Breast epithelium (tissue), 4 donors: Measurements from ENCODE around the gene ATF5. TPM values are rescaled to one million over a fixed set of nuclear protein-coding genes. Genes with fewer than 3 reads are reported as not detected.

Experiments
- DNase-seq, 2 donors: peaks; one replicate each; pipeline ENCODE4 v3.0.0-alpha.2; 2019; ENCODE audit warnings: low spot score in 2 of 2
- H3K27ac ChIP-seq, 2 donors: fragments of 200-600 bp; sonication (generic) in 1 of 2; one replicate each; pipeline ENCODE4 v1.5.1; 2016 to 2019; ENCODE audit warnings: mild to moderate bottlenecking in 1 of 2
- H3K27me3 ChIP-seq, 2 donors: fragments of 200-600 bp; sonication (generic) in 1 of 2; one replicate each; pipeline versions ENCODE4 v1.5.1 to v1.6.0; 2017 to 2019; ENCODE audit warnings: control low read depth in 1 of 2, mild to moderate bottlenecking in 1 of 2
- H3K36me3 ChIP-seq: fragments of 200-600 bp; one replicate; pipeline ENCODE4 v1.5.1; 2019
- H3K4me1 ChIP-seq, 2 donors: fragments of 200-600 bp; sonication (generic); one replicate each; pipeline ENCODE4 v1.5.1; 2016 to 2019; ENCODE audit warnings: control low read depth in 1 of 2
- H3K4me3 ChIP-seq, 3 donors: fragments of 200-600 bp; sonication (generic); 1 replicate in 2 of 3; 2 replicates in 1 of 3; pipeline ENCODE4 v1.5.1; 2016 to 2019; ENCODE audit warnings: mild to moderate bottlenecking in 3 of 3, moderate library complexity in 2 of 3
- H3K9me3 ChIP-seq, 2 donors: fragments of 200-600 bp; sonication (generic) in 1 of 2; one replicate each; pipeline ENCODE4 v1.5.1; 2016 to 2019; ENCODE audit warnings: control low read depth in 1 of 2
- POLR2A ChIP-seq: fragments of 450-650 bp; IDR thresholded peaks from one replicate; pipeline ENCODE4 v1.6.1; 2016; ENCODE audit warnings: antibody characterized with exemption, mild to moderate bottlenecking, moderate library complexity
- POLR2AphosphoS5 ChIP-seq, 3 donors: sonication (generic); formaldehyde crosslinking; IDR thresholded peaks; one replicate each; pipeline ENCODE4 v1.6.1; 2017; ENCODE audit warnings: antibody characterized with exemption in 3 of 3
- intact Hi-C: fragments of 100-400 bp; cut with DNase I; formaldehyde crosslinking; loops from one replicate; pipeline ENCODE4 v1.15.1; 2023; ENCODE audit warnings: low total_unique reads
- total RNA-seq, 3 donors: library from RNA; depleted of rRNA; stranded (reverse); fragments of >200 nt; gene quantifications; one replicate each; pipeline ENCODE4 v1.1.0, GENCODE V29; 2016
- TF ChIP-seq, protein P1 (sequence below), 3 donors: fragments of 450-650 bp; IDR thresholded peaks; one replicate each; pipeline ENCODE4 v1.5.1; 2016 to 2017; ENCODE audit warnings: antibody characterized with exemption in 3 of 3, mild to moderate bottlenecking in 3 of 3, moderate library complexity in 3 of 3

The ATF5 gene
- total RNA-seq, 3 donors from 2014 or later = 5.9 to 20.0 (median 8.2) TPM

DNA sequence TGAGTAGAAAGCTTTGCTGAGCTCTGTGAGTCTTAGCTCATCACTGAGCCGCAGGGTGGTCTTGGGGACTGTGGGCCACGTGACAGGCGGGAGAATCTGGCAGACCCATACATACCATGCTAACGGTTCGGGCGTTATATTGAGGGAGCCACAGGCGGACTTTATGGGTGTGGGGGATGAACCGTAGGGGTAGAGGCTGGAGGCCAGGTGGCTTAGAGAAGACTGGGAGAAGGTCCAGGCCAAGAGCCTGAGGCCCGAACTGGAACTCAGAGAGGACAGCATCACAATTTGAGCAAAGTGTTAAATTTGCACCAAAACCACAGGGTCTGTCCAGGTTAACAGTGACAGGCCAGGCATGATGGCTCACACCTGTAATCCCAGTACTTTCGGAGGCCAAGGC lies 15.3 kb upstream of the ATF5 start:
- H3K36me3 ChIP-seq = no peaks in the 10 kb centered on the region
- H3K4me1 ChIP-seq = no peaks in the 10 kb centered on the region
- H3K27me3 ChIP-seq = no peaks in the 10 kb centered on the region
- intact Hi-C loops = no loop called here
- DNase-seq = no peak
- TF ChIP-seq, protein P1, sequence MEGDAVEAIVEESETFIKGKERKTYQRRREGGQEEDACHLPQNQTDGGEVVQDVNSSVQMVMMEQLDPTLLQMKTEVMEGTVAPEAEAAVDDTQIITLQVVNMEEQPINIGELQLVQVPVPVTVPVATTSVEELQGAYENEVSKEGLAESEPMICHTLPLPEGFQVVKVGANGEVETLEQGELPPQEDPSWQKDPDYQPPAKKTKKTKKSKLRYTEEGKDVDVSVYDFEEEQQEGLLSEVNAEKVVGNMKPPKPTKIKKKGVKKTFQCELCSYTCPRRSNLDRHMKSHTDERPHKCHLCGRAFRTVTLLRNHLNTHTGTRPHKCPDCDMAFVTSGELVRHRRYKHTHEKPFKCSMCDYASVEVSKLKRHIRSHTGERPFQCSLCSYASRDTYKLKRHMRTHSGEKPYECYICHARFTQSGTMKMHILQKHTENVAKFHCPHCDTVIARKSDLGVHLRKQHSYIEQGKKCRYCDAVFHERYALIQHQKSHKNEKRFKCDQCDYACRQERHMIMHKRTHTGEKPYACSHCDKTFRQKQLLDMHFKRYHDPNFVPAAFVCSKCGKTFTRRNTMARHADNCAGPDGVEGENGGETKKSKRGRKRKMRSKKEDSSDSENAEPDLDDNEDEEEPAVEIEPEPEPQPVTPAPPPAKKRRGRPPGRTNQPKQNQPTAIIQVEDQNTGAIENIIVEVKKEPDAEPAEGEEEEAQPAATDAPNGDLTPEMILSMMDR (IDR thresholded peaks at IDR 0.05) = no peak
- no peak for TF ChIP-seq POLR2AphosphoS5 (IDR thresholded peaks at IDR 0.05)
- TF ChIP-seq POLR2A = no peak
- no peak overlapping the region for H3K4me3 ChIP-seq
- H3K27ac ChIP-seq = no peak overlapping the region
- H3K9me3 ChIP-seq = no peaks in the 10 kb centered on the region

DNA sequence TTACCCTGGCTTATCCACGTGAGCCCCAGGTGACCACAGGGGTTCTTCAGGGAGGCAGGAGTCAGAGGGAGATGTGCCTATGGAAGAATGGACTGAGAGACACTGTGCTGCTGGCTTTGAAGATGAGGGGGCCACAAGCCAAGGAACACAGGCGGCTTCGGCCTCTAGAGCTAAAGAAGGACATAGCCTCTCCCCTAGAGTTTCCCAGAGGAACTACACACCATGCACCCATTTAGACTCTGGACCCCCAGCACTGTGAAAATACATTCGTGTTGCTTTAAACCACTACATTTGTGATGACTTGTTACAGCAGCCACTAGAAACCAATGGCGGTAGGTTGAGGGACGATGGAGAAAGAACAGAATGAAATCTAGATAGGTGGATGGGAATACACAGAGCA lies 13.7 kb upstream of the ATF5 start:
- Histone ChIP-seq H3K27ac (no peak overlapping the region), H3K9me3 (no peaks in the 10 kb centered on the region), H3K27me3 (no peaks in the 10 kb centered on the region), H3K4me1 (no peaks in the 10 kb centered on the region), H3K4me3 (no peak overlapping the region), H3K36me3 (no peaks in the 10 kb centered on the region)
- intact Hi-C loops = no loop called here
- TF ChIP-seq, protein P1 (IDR thresholded peaks at IDR 0.05) = no peak
- no peak for TF ChIP-seq POLR2AphosphoS5 (IDR thresholded peaks at IDR 0.05)
- TF ChIP-seq POLR2A = no peak
- DNase-seq = no peak

DNA sequence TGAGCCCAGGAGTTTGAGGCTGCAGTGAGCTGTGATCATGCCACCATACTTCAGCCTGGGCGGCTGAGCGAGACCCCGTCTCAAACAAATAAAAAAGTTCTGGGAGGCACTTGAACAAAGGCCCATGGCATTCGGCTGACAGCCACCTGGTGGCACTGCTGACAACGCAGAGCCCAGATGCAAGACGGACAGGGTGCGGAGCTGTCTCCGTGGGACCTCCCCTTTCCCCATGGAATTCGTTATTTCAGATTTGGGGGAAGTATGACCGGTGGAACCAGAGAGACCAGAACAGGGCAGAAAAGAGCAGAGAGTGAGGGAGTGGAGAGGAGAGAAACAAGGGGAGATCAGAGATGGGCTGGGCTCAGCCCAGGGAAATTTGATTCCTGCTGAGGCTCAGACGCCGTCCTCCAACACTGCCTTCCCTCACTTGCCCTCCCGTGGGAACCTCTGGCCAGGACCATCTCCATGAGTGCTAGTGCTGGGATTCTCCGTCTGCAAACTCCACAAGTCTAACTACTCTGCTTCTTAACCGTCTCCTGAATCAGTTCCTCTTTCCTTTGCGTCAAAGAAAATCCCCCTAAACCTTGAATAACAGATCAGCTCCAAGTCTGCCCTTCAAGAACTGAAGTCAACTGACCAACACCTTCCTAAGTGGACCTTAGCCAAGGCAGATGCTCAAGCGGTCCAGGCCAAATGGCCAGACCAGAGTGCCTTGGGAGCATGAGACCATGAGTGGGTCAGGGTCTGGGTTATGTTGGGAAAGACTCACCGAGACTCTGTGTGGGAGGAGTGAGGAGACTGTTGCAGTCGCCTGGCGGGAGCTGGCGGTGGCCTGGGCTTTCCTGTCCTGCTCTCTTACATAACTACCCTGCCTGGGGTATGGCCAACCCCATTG lies 11.9 kb upstream of the ATF5 start:
- Histone ChIP-seq H3K36me3 (no peaks in the 10 kb centered on the region), H3K4me3 (no peak overlapping the region), H3K9me3 (no peaks in the 10 kb centered on the region), H3K27ac (no peak overlapping the region), H3K4me1 (no peaks in the 10 kb centered on the region), H3K27me3 (no peaks in the 10 kb centered on the region)
- no peak for TF ChIP-seq POLR2AphosphoS5 (IDR thresholded peaks at IDR 0.05)
- TF ChIP-seq, protein P1 (IDR thresholded peaks at IDR 0.05) = no peak
- no peak for TF ChIP-seq POLR2A
- DNase-seq = no peak
- intact Hi-C loops = no loop called here

DNA sequence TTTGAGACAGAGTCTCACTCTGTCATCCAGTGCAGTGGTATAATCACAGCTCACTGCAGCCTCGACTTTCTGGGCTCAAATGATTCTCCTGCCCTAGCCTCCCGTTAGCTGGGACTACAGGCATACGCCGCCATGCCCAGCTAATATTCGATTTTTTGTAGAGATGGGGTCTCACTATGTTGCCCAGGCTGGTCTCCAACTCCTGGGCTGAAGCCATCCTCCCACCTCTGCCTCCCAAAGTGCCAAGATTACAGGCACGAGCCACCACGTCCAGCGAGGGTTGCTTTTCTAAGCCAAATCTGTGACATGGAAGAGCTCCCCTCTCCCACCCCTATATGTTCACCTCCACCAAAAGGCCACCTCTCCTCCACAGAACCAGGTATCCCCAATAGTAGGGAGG lies 10.9 kb upstream of the ATF5 start:
- Histone ChIP-seq H3K36me3 (no peaks in the 10 kb centered on the region), H3K9me3 (no peaks in the 10 kb centered on the region), H3K27me3 (no peaks in the 10 kb centered on the region), H3K27ac (no peak overlapping the region), H3K4me3 (no peak overlapping the region), H3K4me1 (no peaks in the 10 kb centered on the region)
- DNase-seq = no peak
- intact Hi-C loops = no loop called here
- TF ChIP-seq POLR2AphosphoS5 (IDR thresholded peaks at IDR 0.05) = no peak
- TF ChIP-seq POLR2A = no peak
- TF ChIP-seq, protein P1 (IDR thresholded peaks at IDR 0.05) = no peak

DNA sequence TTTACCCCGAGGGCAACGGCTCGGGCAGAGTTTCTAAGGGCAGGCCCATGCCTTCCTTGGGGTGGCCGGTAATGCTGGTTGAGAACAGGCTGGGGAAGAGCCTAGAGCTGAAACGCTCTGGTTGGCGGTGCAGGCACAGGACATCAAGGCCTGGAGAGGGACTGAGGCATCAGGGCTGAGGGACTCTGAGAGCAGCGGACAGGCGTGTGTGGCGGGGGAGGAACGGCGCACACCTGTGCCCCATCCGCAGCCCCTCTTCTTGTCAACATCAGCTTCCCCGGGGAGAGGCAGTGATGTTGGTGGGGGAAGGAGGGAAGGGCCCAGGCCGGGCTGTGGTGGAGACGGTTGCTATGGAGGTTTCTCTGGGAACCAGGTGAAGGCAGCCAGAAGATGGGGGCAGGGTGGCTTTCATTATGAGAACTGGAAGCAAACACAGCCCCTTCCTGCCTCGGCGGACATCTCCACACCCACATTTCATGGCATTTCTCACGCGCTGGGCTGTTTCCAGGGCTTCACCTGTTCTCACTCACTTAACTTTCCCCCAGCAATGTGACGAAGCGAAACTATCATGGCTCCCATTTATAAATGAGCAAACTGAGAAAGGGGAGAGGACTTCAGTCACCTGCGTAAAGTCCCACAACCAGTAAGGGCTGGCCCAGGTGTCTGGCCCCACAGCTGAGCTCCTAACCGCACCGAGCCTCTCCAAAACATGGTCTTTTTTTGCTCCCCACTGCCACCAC lies 8.2 kb upstream of the ATF5 start:
- no peak for TF ChIP-seq POLR2AphosphoS5 (IDR thresholded peaks at IDR 0.05)
- no peak for TF ChIP-seq POLR2A
- TF ChIP-seq, protein P1 (IDR thresholded peaks at IDR 0.05) = no peak
- Histone ChIP-seq H3K36me3 (no peaks in the 10 kb centered on the region), H3K27ac (no peak overlapping the region), H3K4me1 (no peaks in the 10 kb centered on the region), H3K4me3 (no peak overlapping the region), H3K27me3 (no peaks in the 10 kb centered on the region), H3K9me3 (no peaks in the 10 kb centered on the region)
- intact Hi-C loops = no loop called here
- DNase-seq = no peak
